Forelimb muscle (tissue), 1 donor: ENCODE data around the gene KSR2. TPM values are rescaled to one million over a fixed set of nuclear protein-coding genes. Genes with fewer than 3 reads are reported as not detected.
"Not testable (repeated sequence)": the region's sequence is repeated elsewhere in the genome, so short reads cannot be mapped to it uniquely, and the experiment has no call there.

Experiments
- DNase-seq: peaks from one replicate; pipeline ENCODE4 v3.0.0-alpha.2; 2013; ENCODE audit warnings: low read depth
- polyA plus RNA-seq: library from polyadenylated mRNA; unstranded; fragments of 120-200 nt; gene quantifications from one replicate; pipeline ENCODE4 v1.2.1, GENCODE V29; 2013; ENCODE audit not compliant: insufficient read length

The KSR2 gene
- polyA plus RNA-seq, 1 donor, result not detected

- no peak for DNase-seq
Measured at GRCh38 chr12:117821480-117822175, 147.2 kb downstream of the KSR2 start.

GRCh38 chr12:117820216-117820907 lies 148.4 kb downstream of the KSR2 start:
- DNase-seq, result no peak

DNA sequence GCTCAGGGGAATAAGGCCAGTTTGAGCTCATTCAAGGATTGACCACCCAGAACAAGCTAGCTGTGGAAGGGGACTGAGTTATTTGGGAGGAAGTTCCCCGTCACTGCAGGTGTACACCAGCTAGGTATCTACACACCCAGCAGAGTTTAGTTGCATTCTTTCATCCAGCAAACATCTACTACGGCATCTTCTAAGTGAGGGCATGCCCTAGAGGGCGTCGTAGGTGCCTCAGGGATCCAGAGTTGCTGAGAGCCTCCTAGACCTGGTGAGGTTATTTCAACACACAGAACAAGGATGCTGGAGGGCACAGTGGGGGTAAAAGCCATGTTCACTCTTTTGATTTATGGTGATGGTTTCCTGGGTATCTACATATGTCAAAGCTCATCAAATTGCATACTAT lies 149.6 kb downstream of the KSR2 start:
- DNase-seq, result no peak

GRCh38 chr12:117818400-117818799 lies 150.4 kb downstream of the KSR2 start:
- no peak for DNase-seq

GRCh38 chr12:117809509-117809908 lies 159.3 kb downstream of the KSR2 start:
- DNase-seq, result no peak

- no peak for DNase-seq
Measured at GRCh38 chr12:117807946-117808345, 160.8 kb downstream of the KSR2 start.

- no peak for DNase-seq
Measured at GRCh38 chr12:117807355-117807754, 161.4 kb downstream of the KSR2 start.

DNA sequence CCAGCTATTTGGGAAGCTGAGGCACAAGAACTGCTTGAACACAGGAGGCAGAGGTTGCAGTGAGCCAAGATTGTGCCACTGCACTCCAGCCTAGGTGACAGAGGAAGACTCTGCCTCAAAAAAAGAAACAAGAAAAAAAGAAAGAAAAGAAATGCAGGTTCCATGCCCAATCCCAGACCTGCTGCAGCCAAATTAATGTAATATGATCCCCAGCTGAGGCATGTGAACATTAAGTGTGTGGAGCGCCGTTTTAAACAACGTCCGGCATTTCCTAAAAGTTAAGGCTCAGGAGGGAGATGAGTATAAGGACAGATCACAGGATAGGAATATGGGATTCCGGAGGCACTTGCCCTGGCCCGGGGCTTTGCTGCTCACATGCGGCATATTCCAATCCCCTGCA lies 162.9 kb downstream of the KSR2 start:
- no peak for DNase-seq

DNA sequence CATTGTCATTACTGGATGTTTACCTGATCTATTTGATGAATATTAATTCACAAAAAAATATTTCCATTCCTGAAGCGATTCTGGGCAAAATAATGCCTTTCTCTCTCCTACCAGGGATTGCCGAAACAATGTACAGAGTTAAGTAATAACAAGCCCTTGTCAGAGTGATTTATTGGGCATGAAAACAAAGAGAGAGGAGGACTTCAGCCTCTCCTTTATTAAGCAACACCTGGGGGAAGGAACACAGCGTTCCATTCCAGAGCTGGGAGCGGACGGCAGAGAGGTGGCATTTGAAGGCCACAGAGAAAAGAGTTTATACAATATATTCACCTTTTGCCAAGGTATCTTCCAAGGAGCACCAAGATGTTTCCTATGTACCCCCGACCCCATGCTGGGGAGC lies 165.8 kb downstream of the KSR2 start:
- DNase-seq, result no peak

DNA sequence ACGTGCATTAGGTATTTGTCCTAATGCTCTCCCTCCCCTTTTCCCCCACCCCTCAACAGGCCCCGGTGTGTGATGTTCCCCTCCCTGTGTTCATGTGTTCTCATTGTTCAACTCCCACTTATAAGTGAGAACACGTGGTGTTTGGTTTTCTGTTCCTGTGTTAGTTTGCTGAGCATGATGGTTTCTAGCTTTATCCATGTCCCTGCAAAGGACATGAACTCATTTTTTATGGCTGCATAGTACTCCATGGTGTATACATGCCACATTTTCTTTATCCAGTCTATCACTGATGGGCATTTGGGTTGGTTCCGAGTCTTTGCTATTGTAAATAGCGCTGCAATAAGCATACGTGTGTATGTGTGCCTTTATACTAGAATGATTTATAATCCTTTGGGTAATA lies 168.1 kb downstream of the KSR2 start:
- not testable (repeated sequence) for DNase-seq

- DNase-seq, result no peak
Measured at GRCh38 chr12:117797202-117797601, 171.6 kb downstream of the KSR2 start.

DNA sequence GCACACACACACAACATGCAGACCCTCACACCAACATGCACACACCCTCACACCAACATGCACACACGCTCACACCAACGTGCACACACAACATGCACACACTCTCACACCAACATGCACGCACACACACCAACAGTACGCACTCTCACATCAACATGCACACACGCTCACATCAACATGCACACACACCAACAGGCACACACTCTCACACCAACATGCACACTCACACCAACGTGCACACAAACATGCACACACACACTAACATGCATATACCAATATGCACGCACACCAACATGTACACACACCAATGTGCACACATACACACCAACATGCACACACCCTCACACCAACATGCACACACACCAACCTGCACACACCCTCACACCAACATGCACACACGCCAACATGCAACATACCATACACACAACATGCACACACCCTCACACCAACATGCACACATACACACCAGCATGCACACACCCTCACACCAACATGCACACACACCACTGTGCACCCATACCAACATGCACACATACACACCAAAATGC lies 175.8 kb downstream of the KSR2 start:
- DNase-seq, result no peak

GRCh38 chr12:117792471-117792870 lies 176.3 kb downstream of the KSR2 start:
- no peak for DNase-seq

DNA sequence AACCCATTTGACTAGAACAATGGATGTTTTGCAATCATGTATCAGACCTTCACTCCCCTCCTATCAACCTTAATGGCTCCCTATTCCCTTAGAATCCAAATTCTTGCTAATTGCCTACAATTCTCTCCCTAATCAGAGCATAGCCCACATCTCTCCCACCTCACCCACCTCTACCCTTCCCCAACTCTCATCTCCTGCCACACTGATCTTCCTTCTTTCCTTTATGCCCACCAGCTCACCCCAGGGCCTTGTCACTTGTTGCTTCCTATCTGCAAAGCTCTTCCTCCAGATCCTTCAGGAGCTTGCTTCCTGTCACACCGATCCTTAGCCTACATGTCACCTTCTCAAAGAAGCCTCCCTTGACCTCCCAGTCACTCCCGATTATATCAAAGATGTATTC lies 177.8 kb downstream of the KSR2 start:
- no peak for DNase-seq

DNA sequence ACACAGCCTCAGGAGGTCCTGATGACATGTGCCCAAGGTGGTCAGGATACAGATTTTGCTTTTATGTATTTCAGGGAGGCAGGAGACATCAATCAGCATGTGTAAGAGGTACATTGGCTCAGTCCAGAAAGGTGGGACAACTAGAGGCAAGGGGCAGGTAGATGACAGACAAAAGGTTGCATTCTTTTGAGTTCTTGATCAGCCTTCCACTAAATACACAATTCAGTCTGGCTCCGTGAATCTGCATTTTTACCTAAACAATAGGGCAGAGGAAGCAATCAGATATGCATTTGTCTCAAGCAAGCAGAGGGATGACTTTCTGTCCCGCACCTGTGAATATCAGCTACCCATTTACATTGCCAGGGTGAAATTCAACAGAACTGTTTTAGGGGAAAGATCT lies 178.6 kb downstream of the KSR2 start:
- no peak for DNase-seq

- no peak for DNase-seq
Measured at GRCh38 chr12:117789195-117789912, 179.4 kb downstream of the KSR2 start.

DNA sequence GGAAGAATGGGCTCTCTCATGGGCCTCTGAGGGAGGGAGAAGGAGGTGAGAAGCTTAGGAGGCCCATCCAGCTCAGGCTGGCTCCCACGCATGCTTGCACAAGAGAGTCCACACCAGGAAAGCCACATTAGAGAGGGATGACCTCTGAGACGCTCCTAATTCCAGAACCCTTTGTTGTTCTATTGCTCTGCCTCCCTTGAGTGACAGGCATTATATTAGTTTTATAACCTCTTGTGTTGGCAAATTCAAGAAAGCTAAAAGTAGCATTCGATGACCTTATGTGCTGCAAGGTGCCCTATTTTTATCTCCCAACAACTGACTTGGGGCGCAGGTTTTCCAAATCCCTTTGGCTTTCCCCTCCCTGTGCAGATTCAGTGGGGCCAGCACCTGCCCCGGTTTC lies 190.1 kb downstream of the KSR2 start:
- DNase-seq, result no peak

- DNase-seq, result no peak
Measured at GRCh38 chr12:117774941-117775775, 193.6 kb downstream of the KSR2 start.

DNA sequence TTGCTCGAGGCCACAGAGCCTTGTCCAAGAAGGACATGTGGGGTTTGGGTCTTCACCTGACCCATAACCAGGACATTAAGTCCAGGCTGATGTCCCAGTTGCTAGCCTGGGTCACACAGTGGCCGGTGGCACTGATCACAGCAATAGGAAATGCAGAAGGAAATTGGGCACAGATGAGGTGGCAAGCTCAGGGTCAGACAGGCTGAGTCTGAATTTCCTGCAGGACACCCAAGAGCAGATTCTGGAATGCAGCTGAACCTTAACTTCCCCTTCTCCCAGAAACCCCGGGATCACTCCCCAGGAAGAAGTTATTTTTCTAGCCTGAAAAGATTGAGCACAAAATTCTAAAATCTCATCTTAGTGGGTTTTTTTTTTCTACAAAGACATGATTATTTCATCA lies 199.9 kb downstream of the KSR2 start:
- no peak for DNase-seq

GRCh38 chr12:117766008-117766407 lies 202.8 kb downstream of the KSR2 start:
- DNase-seq, result no peak

- no peak for DNase-seq
Measured at GRCh38 chr12:117762143-117762542, 206.6 kb downstream of the KSR2 start.
